Iris pigment epithelial cell (primary cell): ENCODE measurements around the gene ARHGAP9.

Experiments
- DNase-seq: peaks from one replicate; pipeline ENCODE4 v3.0.0-alpha.2; 2011; ENCODE audit warnings: low read depth

Gene ARHGAP9

GRCh38 chr12:57472391-57472790 is 7.3 kb downstream of the ARHGAP9 start:
- DNase-seq: no peak

- DNase-seq: no peak
Measured at GRCh38 chr12:57471661-57472060, 8.0 kb downstream of the ARHGAP9 start.

GRCh38 chr12:57470970-57471656 is 8.6 kb downstream of the ARHGAP9 start:
- no peak for DNase-seq

GRCh38 chr12:57470286-57470969 is 9.2 kb downstream of the ARHGAP9 start:
- DNase-seq: no peak

- no peak for DNase-seq
Measured at GRCh38 chr12:57469296-57470164, 10.1 kb downstream of the ARHGAP9 start.

- no peak for DNase-seq
Measured at GRCh38 chr12:57467915-57468314, 11.8 kb downstream of the ARHGAP9 start.

- no peak for DNase-seq
Measured at GRCh38 chr12:57467212-57467874, 12.3 kb downstream of the ARHGAP9 start.

GRCh38 chr12:57465747-57466505 is 13.7 kb downstream of the ARHGAP9 start:
- no peak for DNase-seq

GRCh38 chr12:57465030-57465746 is 14.5 kb downstream of the ARHGAP9 start:
- no peak for DNase-seq

GRCh38 chr12:57464569-57464968 is 15.1 kb downstream of the ARHGAP9 start:
- no peak for DNase-seq

- no peak for DNase-seq
Measured at GRCh38 chr12:57462912-57463253, 16.8 kb downstream of the ARHGAP9 start.

- DNase-seq: peak; percentile 80
Measured at GRCh38 chr12:57462251-57462911, 17.3 kb downstream of the ARHGAP9 start.

- peak; percentile 21 for DNase-seq
Measured at GRCh38 chr12:57461917-57462250, 17.8 kb downstream of the ARHGAP9 start.

- peak; percentile 37 for DNase-seq
Measured at GRCh38 chr12:57461276-57461916, 18.3 kb downstream of the ARHGAP9 start.

- DNase-seq: no peak
Measured at GRCh38 chr12:57460841-57461275, 18.8 kb downstream of the ARHGAP9 start.

GRCh38 chr12:57460468-57460784 is 19.2 kb downstream of the ARHGAP9 start:
- no peak for DNase-seq

- no peak for DNase-seq
Measured at GRCh38 chr12:57459750-57460467, 19.8 kb downstream of the ARHGAP9 start, which contains the start of gene GLI1. GLI1 (plus strand) TSS chr12:57459785; CDS start chr12:57463692, 3,907 bp downstream.

GRCh38 chr12:57459055-57459749 is 20.5 kb downstream of the ARHGAP9 start:
- DNase-seq: peak; percentile 96

- no peak for DNase-seq
Measured at GRCh38 chr12:57458665-57459054, 21.0 kb downstream of the ARHGAP9 start.
